SK-N-MC (cell line): ENCODE measurements around the gene MGMT.
"Not testable (repeated sequence)": the region's sequence is repeated elsewhere in the genome, so short reads cannot be mapped to it uniquely, and the experiment has no call there.

Source experiments
- DNase-seq: peaks from one replicate; pipeline ENCODE4 v3.0.0-alpha.2; 2011; ENCODE audit warnings: low read depth, low spot score
- H3K27ac ChIP-seq: fragments of 200-600 bp; sonication (generic); 2 replicates; pipeline ENCODE4 v1.5.1; 2016; ENCODE audit warnings: mixed run types
- H3K36me3 ChIP-seq: fragments of 200-600 bp; sonication (generic); 2 replicates; pipeline ENCODE4 v1.6.1; 2017; ENCODE audit warnings: antibody characterized with exemption, low read length, mixed read lengths; ENCODE audit not compliant: insufficient read depth
- H3K4me3 ChIP-seq: fragments of 200-600 bp; sonication (generic); 2 replicates; pipeline ENCODE4 v1.5.1; 2016
- H3K9ac ChIP-seq: fragments of 200-600 bp; sonication (generic); 2 replicates; pipeline ENCODE4 v1.8.0; 2017; ENCODE audit warnings: mixed run types, mixed read lengths; ENCODE audit not compliant: insufficient read length
- H3K9me3 ChIP-seq: fragments of 200-600 bp; sonication (generic); 2 replicates; pipeline ENCODE4 v1.6.1; 2017; ENCODE audit warnings: low read depth, mild to moderate bottlenecking, antibody characterized with exemption, low read length, moderate library complexity, mixed read lengths
- EZH2 ChIP-seq: fragments of 200-600 bp; sonication (generic); IDR thresholded peaks from one replicate; pipeline ENCODE4 v1.6.1; 2017; ENCODE audit warnings: antibody characterized with exemption
- FOXP2 ChIP-seq: optimal IDR thresholded peaks from 2 replicates; pipeline ENCODE3; 2011; ENCODE audit warnings: mild to moderate bottlenecking, moderate library complexity; ENCODE audit not compliant: insufficient read depth; ENCODE audit errors: extremely low read length, control extremely low read depth
- POLR2AphosphoS5 ChIP-seq: IDR thresholded peaks from 2 replicates; pipeline ENCODE4 v1.6.1; 2012; ENCODE audit warnings: mild to moderate bottlenecking, low read depth, low read length, borderline replicate concordance

The MGMT gene

GRCh38 chr10:129466703-129467358 lies at the start of gene MGMT:
TSS of gene MGMT (plus strand) at chr10:129467241.
- H3K9me3 ChIP-seq: no peaks in the 10 kb centered on the region

DNA sequence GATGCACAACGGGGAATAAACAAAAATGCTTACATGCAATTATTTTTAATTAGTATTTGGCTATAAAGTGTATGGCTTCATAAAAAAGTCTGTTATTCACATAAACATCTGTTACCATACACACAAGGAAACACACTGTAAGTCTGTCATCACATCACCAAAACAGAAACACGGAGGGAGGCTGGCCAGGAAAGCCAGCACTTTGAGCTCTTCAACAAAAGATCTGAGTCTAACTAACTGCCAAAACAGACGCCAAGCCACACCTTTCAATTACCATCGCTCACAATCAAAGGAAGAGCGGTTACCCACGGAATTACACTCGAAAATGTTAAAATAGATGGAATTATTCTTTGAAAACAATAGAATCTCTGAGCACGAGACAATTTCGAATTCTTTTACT lies 49.2 kb upstream of the MGMT start:
- Histone ChIP-seq H3K9me3 (no peaks in the 10 kb centered on the region), H3K36me3 (no peaks in the 10 kb centered on the region), H3K9ac (no peak overlapping the region), H3K4me3 (no peak overlapping the region), H3K27ac (no peak overlapping the region)
- no peak for TF ChIP-seq EZH2
- no peak for TF ChIP-seq POLR2AphosphoS5
- no peak for TF ChIP-seq FOXP2
- DNase-seq: no peak

More at GRCh38 chr10:129466703-129467358, at the start of gene MGMT:
- Histone ChIP-seq H3K9ac (peak within 1 kb of the TSS; percentile 62), H3K27ac (no peak within 1 kb of the TSS), H3K4me3 (peak within 1 kb of the TSS; percentile 79), H3K36me3 (no peaks in the 10 kb centered on the region)
- DNase-seq: no peak
- no peak for TF ChIP-seq FOXP2
- TF ChIP-seq POLR2AphosphoS5: peak; percentile 64; the same call in 1 of the 2 replicates

GRCh38 chr10:129418496-129419225 lies 48.4 kb upstream of the MGMT start:
- Histone ChIP-seq H3K27ac (no peak overlapping the region), H3K4me3 (no peak overlapping the region), H3K9me3 (no peaks in the 10 kb centered on the region), H3K36me3 (no peaks in the 10 kb centered on the region), H3K9ac (no peak overlapping the region)
- TF ChIP-seq FOXP2 (no peak), POLR2AphosphoS5 (no peak), EZH2 (no peak)
- no peak for DNase-seq

DNA sequence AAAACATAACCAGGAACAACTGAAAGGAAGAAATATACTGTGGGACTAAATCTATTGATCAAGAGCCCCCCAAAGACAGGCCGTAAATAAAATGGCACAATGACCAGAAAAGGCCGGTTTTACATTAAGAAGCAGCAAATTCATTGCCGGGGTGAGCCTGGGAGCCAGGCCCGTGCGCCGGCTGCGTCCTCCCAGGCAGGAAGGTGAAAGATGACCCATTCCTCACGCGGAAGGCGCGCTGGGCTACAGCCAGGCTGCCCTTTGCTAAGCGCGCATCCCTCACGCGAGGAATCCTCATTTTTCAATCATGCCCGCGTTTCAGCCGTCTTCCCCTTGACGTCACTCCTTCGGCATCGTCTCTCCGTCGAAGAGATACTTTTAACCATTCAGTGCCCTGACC lies 47.6 kb upstream of the MGMT start:
- no peak overlapping the region for H3K27ac ChIP-seq
- H3K9ac ChIP-seq: no peak overlapping the region
- H3K36me3 ChIP-seq: no peaks in the 10 kb centered on the region
- no peaks in the 10 kb centered on the region for H3K9me3 ChIP-seq
- no peak overlapping the region for H3K4me3 ChIP-seq
- TF ChIP-seq FOXP2 (no peak), EZH2 (no peak)
- no peak for DNase-seq

GRCh38 chr10:129421399-129422010 lies 45.5 kb upstream of the MGMT start:
- DNase-seq: no peak
- Histone ChIP-seq H3K36me3 (no peaks in the 10 kb centered on the region), H3K9me3 (no peaks in the 10 kb centered on the region), H3K9ac (no peak overlapping the region), H3K27ac (no peak overlapping the region), H3K4me3 (no peak overlapping the region)
- TF ChIP-seq FOXP2: no peak
- no peak for TF ChIP-seq POLR2AphosphoS5
- TF ChIP-seq EZH2: no peak

- Histone ChIP-seq H3K4me3 (no peak overlapping the region), H3K9me3 (no peaks in the 10 kb centered on the region), H3K9ac (no peak overlapping the region), H3K27ac (no peak overlapping the region), H3K36me3 (no peaks in the 10 kb centered on the region)
- TF ChIP-seq FOXP2: no peak
- DNase-seq: no peak
These were observed 42.1 kb upstream of the MGMT start for GRCh38 chr10:129424978-129425377.

- Histone ChIP-seq H3K27ac (no peak overlapping the region), H3K9ac (no peak overlapping the region), H3K4me3 (no peak overlapping the region), H3K9me3 (no peaks in the 10 kb centered on the region), H3K36me3 (no peaks in the 10 kb centered on the region)
- no peak for DNase-seq
- TF ChIP-seq EZH2 (no peak), FOXP2 (no peak), POLR2AphosphoS5 (no peak)
These were observed 40.4 kb upstream of the MGMT start for GRCh38 chr10:129426606-129427005.

- Histone ChIP-seq H3K9me3 (no peaks in the 10 kb centered on the region), H3K27ac (no peak overlapping the region), H3K4me3 (no peak overlapping the region), H3K9ac (no peak overlapping the region), H3K36me3 (no peaks in the 10 kb centered on the region)
- DNase-seq: no peak
- TF ChIP-seq EZH2: no peak
- no peak for TF ChIP-seq FOXP2
- no peak for TF ChIP-seq POLR2AphosphoS5
These were observed 33.8 kb upstream of the MGMT start for GRCh38 chr10:129433266-129433665.

DNA sequence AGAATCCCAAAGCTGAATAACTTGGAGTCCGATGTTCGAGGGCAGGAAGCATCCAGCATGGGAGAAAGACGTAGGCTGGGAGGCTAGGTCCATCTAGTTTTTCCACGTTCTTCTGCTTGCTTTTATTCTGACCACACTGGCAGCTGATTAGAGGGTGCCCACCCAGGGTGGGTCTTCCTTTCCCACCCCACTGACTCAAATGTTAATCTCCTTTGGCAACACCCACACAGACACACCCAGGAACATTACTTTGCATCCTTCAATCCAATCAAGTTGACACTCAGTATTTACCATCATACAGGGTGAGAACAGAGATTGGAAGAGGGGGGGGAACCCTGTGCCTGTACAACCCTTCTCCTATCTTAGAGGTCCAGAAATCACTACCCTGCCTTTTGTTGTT lies 31.3 kb upstream of the MGMT start:
- not testable (repeated sequence) for H3K36me3 ChIP-seq, H3K9me3 ChIP-seq, H3K27ac ChIP-seq, H3K4me3 ChIP-seq, H3K9ac ChIP-seq, DNase-seq
